K562 (cell line): Measurements from ENCODE around the gene GDF7. TPM values are rescaled to one million over a fixed set of nuclear protein-coding genes. Genes with fewer than 3 reads are reported as not detected.

ENCODE experiments used
- ATAC-seq: fragments of 200-7000 bp; cut with Tn5 transposase; 3 replicates; pipeline ENCODE4 v1.9.1; 2020; ENCODE audit warnings: moderate library complexity
- BruUV-seq: library from RNA; stranded (reverse); fragments of 400-500 nt; replicated peaks from 2 replicates; lab custom pipeline; 2021; lab: Mats Ljungman, UMichigan
- CTCF ChIA-PET: fragments of 300-600 bp; formaldehyde crosslinking; extraction: SDS; loops from one replicate; lab custom pipeline; 2021; ENCODE audit warnings: low intra/inter-chr PET ratio; lab: Yijun Ruan, JAX
- POLR2A ChIA-PET: fragments of 300-600, 350-650 bp; sonication (Branson Sonifier 250); formaldehyde crosslinking; extraction: SDS; loops from one replicate; lab custom pipeline; 2021; ENCODE audit warnings: antibody characterized with exemption, inconsistent platforms; lab: Yijun Ruan, JAX
- DNase-seq, 4 experiments: peaks; one replicate each; pipeline versions ENCODE4 v3.0.0 to v3.0.0-alpha.2; 2011 to 2018; ENCODE audit warnings: low spot score in 3 of 4, mixed read lengths in 3 of 4; ENCODE audit errors: extremely low read depth in 1 of 4
- FAIRE-seq: peaks from 2 replicates; lab custom pipeline; 2011; peaks lifted over from hg19 to GRCh38; lab: Jason Lieb, UNC
- H2AFZ ChIP-seq: 2 replicates; pipeline ENCODE4 v1.6.0; 2011; ENCODE audit warnings: low read depth, low read length, control low read depth, inconsistent platforms
- H3K27ac ChIP-seq: fragments of 200-600 bp; 3 replicates; pipeline ENCODE4 v1.8.0; 2011; ENCODE audit warnings: low read depth, mild to moderate bottlenecking, control low read depth, inconsistent platforms, low read length, moderate library complexity, mixed read lengths; ENCODE audit errors: extremely low read depth
- H3K27me3 ChIP-seq, 2 experiments: fragments of 300-600 bp in 1 of 2; 2 replicates in 1 of 2; 3 replicates in 1 of 2; pipeline versions ENCODE4 v1.6.0 to v1.8.0; 2011; ENCODE audit warnings: inconsistent platforms in 2 of 2, low read length in 2 of 2, mild to moderate bottlenecking in 1 of 2, mixed read lengths in 1 of 2, moderate library complexity in 1 of 2; ENCODE audit not compliant: control insufficient read depth in 2 of 2, insufficient read depth in 2 of 2
- H3K36me3 ChIP-seq: fragments of 300-600 bp; 3 replicates; pipeline ENCODE4 v1.8.0; 2011; ENCODE audit warnings: mild to moderate bottlenecking, low read length, inconsistent platforms; ENCODE audit not compliant: control insufficient read depth, insufficient read depth
- H3K4me1 ChIP-seq, 2 experiments: fragments of 200-600 bp in 1 of 2; replicated peaks in 1 of 2; 2 replicates in 1 of 2; 3 replicates in 1 of 2; pipeline versions ENCODE4 v1.5.1 to v1.8.0; 2011; ENCODE audit warnings: inconsistent platforms in 2 of 2, low read length in 2 of 2, mild to moderate bottlenecking in 1 of 2, mixed read lengths in 1 of 2, moderate library complexity in 1 of 2; ENCODE audit not compliant: control insufficient read depth in 2 of 2, insufficient read depth in 2 of 2
- H3K4me2 ChIP-seq: 2 replicates; pipeline ENCODE4 v1.6.1; 2011; ENCODE audit warnings: low read length, control low read depth, inconsistent platforms, mixed read lengths; ENCODE audit not compliant: insufficient read depth
- H3K4me3 ChIP-seq: fragments of 200-600 bp; sonication (generic), shearing (Covaris generic); 2 replicates; pipeline ENCODE4 v1.5.1; 2016; ENCODE audit warnings: control low read depth, inconsistent platforms
- H3K79me2 ChIP-seq: fragments of 200-600 bp; 3 replicates; pipeline ENCODE4 v1.8.0; 2011; ENCODE audit warnings: low read length, inconsistent platforms; ENCODE audit not compliant: control insufficient read depth, insufficient read depth
- H3K9ac ChIP-seq, 2 experiments: 2 replicates each; pipeline versions ENCODE4 v1.6.0 to v1.6.1; 2011; ENCODE audit warnings: low read depth in 2 of 2, low read length in 2 of 2, control low read depth in 1 of 2, inconsistent platforms in 1 of 2, mild to moderate bottlenecking in 1 of 2, mixed read lengths in 1 of 2; ENCODE audit not compliant: insufficient read depth in 1 of 2
- H3K9me1 ChIP-seq: one replicate; pipeline ENCODE4 v1.6.0; 2011; ENCODE audit warnings: inconsistent platforms, mild to moderate bottlenecking, low read length, moderate library complexity; ENCODE audit not compliant: control insufficient read depth, insufficient read depth
- H3K9me3 ChIP-seq: replicated peaks from 2 replicates; pipeline ENCODE4 v1.5.1; 2011; ENCODE audit warnings: low read depth, low read length, inconsistent platforms; ENCODE audit not compliant: control insufficient read depth, insufficient read depth
- H4K20me1 ChIP-seq: replicated peaks from 2 replicates; pipeline ENCODE4 v1.6.1; 2011; ENCODE audit warnings: low read length, inconsistent platforms, mixed read lengths; ENCODE audit not compliant: control insufficient read depth, insufficient read depth
- DPF2 ChIP-seq: fragments of 450-650 bp; IDR thresholded peaks from 2 replicates; pipeline ENCODE4 v1.6.1; 2016
- ETS2 ChIP-seq: IDR thresholded peaks from 2 replicates; pipeline ENCODE4 v1.6.1; 2016; ENCODE audit warnings: borderline replicate concordance, missing genetic modification characterization, mild to moderate bottlenecking, moderate library complexity, missing compliant biosample characterization; ENCODE audit not compliant: poor library complexity, severe bottlenecking
- HDGF ChIP-seq: fragments of 450-650 bp; IDR thresholded peaks from 2 replicates; pipeline ENCODE4 v1.6.1; 2016
- KDM1A ChIP-seq, 2 experiments: fragments of 450-650 bp; IDR thresholded peaks; 2 replicates each; pipeline ENCODE4 v1.6.1; 2016; ENCODE audit warnings: mild to moderate bottlenecking in 2 of 2
- NFIX ChIP-seq: fragments of 250-450 bp; sonication (Bioruptor Pico); IDR thresholded peaks from 2 replicates; pipeline ENCODE4 v1.4.0; 2020; ENCODE audit warnings: low read depth, mild to moderate bottlenecking, moderate library complexity
- NFYB ChIP-seq: IDR thresholded peaks from 2 replicates; pipeline ENCODE4 v1.6.1; 2011; ENCODE audit warnings: mild to moderate bottlenecking, moderate library complexity; ENCODE audit not compliant: insufficient read length; ENCODE audit errors: extremely low read depth
- PHB2 ChIP-seq: fragments of 450-650 bp; IDR thresholded peaks from 2 replicates; pipeline ENCODE4 v1.6.1; 2017; ENCODE audit warnings: low read depth
- POLR2AphosphoS5 ChIP-seq: IDR thresholded peaks from 2 replicates; pipeline ENCODE4 v1.6.1; 2011; ENCODE audit warnings: mild to moderate bottlenecking, low read depth, low read length, moderate library complexity; ENCODE audit not compliant: control insufficient read depth, insufficient read depth
- PPARD ChIP-seq: fragments of 250-450 bp; sonication (Bioruptor Pico); IDR thresholded peaks from 2 replicates; pipeline ENCODE4 v1.8.0; 2022; ENCODE audit warnings: inconsistent platforms, mild to moderate bottlenecking, moderate library complexity
- RNF219 ChIP-seq: fragments of 250-450 bp; sonication (Bioruptor Pico); IDR thresholded peaks from 2 replicates; pipeline ENCODE4 v1.5.0; 2022; ENCODE audit warnings: mild to moderate bottlenecking
- ZNF408 ChIP-seq: fragments of 250-450 bp; sonication (Bioruptor Pico); IDR thresholded peaks from 2 replicates; pipeline ENCODE4 v1.4.0; 2020; ENCODE audit warnings: low read depth, mild to moderate bottlenecking, moderate library complexity
- ZNF586 ChIP-seq: fragments of 450-650 bp; formaldehyde crosslinking; conservative IDR thresholded peaks from 2 replicates; pipeline ENCODE4 v1.4.0; 2020; ENCODE audit warnings: mild to moderate bottlenecking, moderate library complexity
- WGBS: fragments of 100-300 bp; shearing (Covaris generic); methylation state at CpG from one replicate; pipeline ENCODE4 v1.1.6; 2016; ENCODE audit warnings: low coverage, mixed read lengths; ENCODE audit not compliant: insufficient coverage; ENCODE audit errors: missing lambda C conversion rate; 5-methylcytosine and 5-hydroxymethylcytosine counted together
- in situ Hi-C: fragments of 300-500 bp; cut with MboI; formaldehyde crosslinking; loops from 4 replicates; pipeline ENCODE4 v1.15.0; 2018; ENCODE audit warnings: inconsistent platforms, mixed read lengths
- intact Hi-C: fragments of 100-400 bp; cut with micrococcal nuclease; formaldehyde crosslinking; loops from 2 replicates; pipeline ENCODE4 v1.14.2; 2022
- polyA plus RNA-seq, 8 experiments: library from polyadenylated mRNA; depleted of rRNA in 4 of 8; stranded (reverse) in 5 of 8; unstranded in 3 of 8; fragments of >200 nt; fragmentation: Nextera tagmentation in 2 of 8; fragmentation: Illumina TruSeq in 1 of 8; extraction: Ambion mirVana in 2 of 8; extraction: Trizol in 1 of 8; gene quantifications; 2 replicates each; pipeline versions ENCODE4 v1.2.1 to v1.2.3, GENCODE V29; 2011 to 2014; ENCODE audit warnings: inconsistent platforms in 1 of 8, missing spikeins in 1 of 8
- total RNA-seq, 7 experiments: library from RNA; depleted of rRNA in 6 of 7; stranded (reverse); fragments of >200 nt in 6 of 7; fragmentation: Illumina TruSeq in 2 of 7; extraction: Trizol in 2 of 7; gene quantifications; 2 replicates each; pipeline versions ENCODE4 v1.2.1 to v1.2.3, GENCODE V29; 2011 to 2021; ENCODE audit warnings: low replicate concordance in 1 of 7
- TF ChIP-seq, protein P1 (sequence below): IDR thresholded peaks from 2 replicates; pipeline ENCODE4 v1.6.1; 2014; ENCODE audit warnings: antibody characterized with exemption

GDF7 gene
- total and polyA plus RNA-seq, 9 of the 15 experiments (the other 6 are each of a cell fraction or from before 2014, with no cell fraction given) = 0.01 TPM; not detected in 7

- Histone ChIP-seq H4K20me1 (no peaks in the 10 kb centered on the region), H3K4me2 (no peak overlapping the region), H3K79me2 (no peaks in the 10 kb centered on the region), H3K27ac (no peak overlapping the region), H3K27me3 (peaks cover 0 to 11% of the 10 kb centered on the region in 2 experiments; a peak in 1 of 5 replicates), H2AFZ (no peak overlapping the region), H3K9me1 (no peaks in the 10 kb centered on the region), H3K4me3 (no peak overlapping the region), H3K4me1 (peaks cover 0 to 13% of the 10 kb centered on the region in 2 experiments; a peak in 1 of 5 replicates), H3K9me3 (no peaks in the 10 kb centered on the region), H3K9ac (no peak overlapping the region), H3K36me3 (no peaks in the 10 kb centered on the region)
- in situ Hi-C loops = loop anchor here (10.0 kb wide), 1 partner anchor 538 kb away; no protein-coding TSS in a partner anchor
- intact Hi-C loops = loop anchor here (10.0 kb wide), 1 partner anchor 378 kb away; no protein-coding TSS in a partner anchor
- ATAC-seq = no peak
- no TSS peak for BruUV-seq
- no peak for TF ChIP-seq POLR2AphosphoS5
- TF ChIP-seq ETS2 (tag) = no peak
- no peak for TF ChIP-seq HDGF
- TF ChIP-seq PPARD (CRISPR knock-in tag) = no peak
- no peak for TF ChIP-seq ZNF408 (CRISPR knock-in tag)
- no peak for TF ChIP-seq RNF219
- TF ChIP-seq PHB2 = no peak
- no peak for TF ChIP-seq ZNF586 (CRISPR knock-in tag)
- TF ChIP-seq KDM1A (IDR thresholded peaks at IDR 0.05) = no peak
- no peak for TF ChIP-seq NFIX (CRISPR knock-in tag)
- TF ChIP-seq, protein P1, sequence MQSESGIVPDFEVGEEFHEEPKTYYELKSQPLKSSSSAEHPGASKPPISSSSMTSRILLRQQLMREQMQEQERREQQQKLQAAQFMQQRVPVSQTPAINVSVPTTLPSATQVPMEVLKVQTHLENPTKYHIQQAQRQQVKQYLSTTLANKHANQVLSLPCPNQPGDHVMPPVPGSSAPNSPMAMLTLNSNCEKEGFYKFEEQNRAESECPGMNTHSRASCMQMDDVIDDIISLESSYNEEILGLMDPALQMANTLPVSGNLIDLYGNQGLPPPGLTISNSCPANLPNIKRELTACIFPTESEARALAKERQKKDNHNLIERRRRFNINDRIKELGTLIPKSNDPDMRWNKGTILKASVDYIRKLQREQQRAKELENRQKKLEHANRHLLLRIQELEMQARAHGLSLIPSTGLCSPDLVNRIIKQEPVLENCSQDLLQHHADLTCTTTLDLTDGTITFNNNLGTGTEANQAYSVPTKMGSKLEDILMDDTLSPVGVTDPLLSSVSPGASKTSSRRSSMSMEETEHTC = no peak
- no peak for TF ChIP-seq DPF2
- TF ChIP-seq NFYB = no peak
- DNase-seq = no peak
- ChIA-PET POLR2A (interaction anchor here (1.2 kb wide), 1 partner anchor 19 kb away, joined by 3 read pairs; no protein-coding TSS in a partner anchor), CTCF (interaction anchor here (3.9 kb wide), 1 partner anchor 189 kb away, joined by 54 read pairs; no protein-coding TSS in a partner anchor)
- FAIRE-seq = no peak
- 52% methylated on average over 4 of the region's 4 CpGs for WGBS
These were observed 33.9 kb upstream of the GDF7 start for GRCh38 chr2:20633001-20633400.
